ENCODE measurements around the gene ATXN10. TPM values are rescaled to one million over a fixed set of nuclear protein-coding genes. Genes with fewer than 3 reads are reported as not detected.

Gene ATXN10
- total and polyA plus RNA-seq, 2 donors (not counting 1 experiment from before 2014, with no cell fraction given): 52.3 to 95.5 TPM

DNA sequence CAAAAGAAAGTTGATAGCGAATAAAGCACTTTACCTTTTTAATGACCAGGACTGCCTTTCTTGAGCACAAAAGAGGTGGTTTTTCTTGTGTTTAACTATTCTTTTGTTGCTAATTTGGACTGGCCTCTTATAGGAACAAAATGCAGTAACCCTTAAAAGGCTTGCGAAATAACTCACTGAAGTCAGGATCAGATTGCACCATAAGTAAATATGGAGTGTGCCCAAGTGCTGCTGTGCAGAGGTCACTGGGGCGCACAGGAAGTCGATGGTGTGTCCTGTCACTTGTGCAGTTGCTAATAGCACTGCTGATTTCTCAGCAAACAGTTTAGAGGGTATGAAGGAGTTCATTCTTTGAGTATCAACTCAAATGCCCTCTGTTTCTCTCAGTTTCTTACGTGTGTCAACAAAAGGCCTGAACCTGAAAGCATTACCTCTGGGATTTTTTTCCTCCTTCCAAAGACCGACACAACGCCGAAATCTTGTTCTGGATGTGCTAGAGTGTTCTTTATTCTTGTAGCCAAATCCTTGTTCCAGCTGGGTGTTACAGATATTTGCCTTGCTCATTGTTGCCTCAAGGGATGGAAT is 71.3 kb downstream of the ATXN10 start:
- no peaks in the 10 kb centered on the region for H3K4me1 ChIP-seq (ENCODE audit: control insufficient read depth in 2 of 2, insufficient read depth in 2 of 2, low read length in 2 of 2)
- no peak overlapping the region for H3K9ac ChIP-seq (ENCODE audit: low read length)
- no peak overlapping the region for H3K27ac ChIP-seq (ENCODE audit: low read length in 2 of 2)
- intact Hi-C loops (cut with micrococcal nuclease): no loop called here
- peaks cover 25 to 55% of the 10 kb centered on the region in 2 experiments for H3K36me3 ChIP-seq (replicated peaks in 1 of 2; ENCODE audit: control extremely low read depth in 1 of 2, control insufficient read depth in 1 of 2, extremely low read depth in 1 of 2, insufficient read depth in 2 of 2, low read length in 1 of 2)
- H2AFZ ChIP-seq (ENCODE audit: insufficient read depth, low read depth, low read length, poor library complexity, severe bottlenecking): no peak overlapping the region
- CTCF ChIA-PET: interaction anchor here (0.7 kb wide), 1 partner anchor 213 kb away, joined by 3 read pairs; no protein-coding TSS in a partner anchor
- DNase-seq (no peak), ATAC-seq (ENCODE audit: low read depth) (no peak)
- H3K4me3 ChIP-seq (ENCODE audit: control extremely low read depth in 1 of 5, extremely low read depth in 1 of 5, insufficient read depth in 1 of 5, low read depth in 2 of 5, low read length in 4 of 5): no peak overlapping the region
- POLR2A ChIA-PET: no interaction called here
- H4K20me1 ChIP-seq (ENCODE audit: control insufficient read depth, insufficient read depth, low read length, poor library complexity, severe bottlenecking): no peaks in the 10 kb centered on the region
- Mint-ChIP-seq H3K27me3 (no peaks in the 10 kb centered on the region), H3K27ac (no peak overlapping the region), H3K9me3 (ENCODE audit: insufficient read depth) (no peaks in the 10 kb centered on the region), H3K4me1 (no peaks in the 10 kb centered on the region), H3K4me3 (no peak overlapping the region)
- H3K4me2 ChIP-seq (replicated peaks; ENCODE audit: low read depth, low read length, poor library complexity, severe bottlenecking): no peak overlapping the region
- TF ChIP-seq EZH2 (IDR thresholded peaks at IDR 0.05; ENCODE audit: borderline replicate concordance, insufficient read depth, low read depth, low read length, poor library complexity, severe bottlenecking): no peak
- TF ChIP-seq, protein P1, sequence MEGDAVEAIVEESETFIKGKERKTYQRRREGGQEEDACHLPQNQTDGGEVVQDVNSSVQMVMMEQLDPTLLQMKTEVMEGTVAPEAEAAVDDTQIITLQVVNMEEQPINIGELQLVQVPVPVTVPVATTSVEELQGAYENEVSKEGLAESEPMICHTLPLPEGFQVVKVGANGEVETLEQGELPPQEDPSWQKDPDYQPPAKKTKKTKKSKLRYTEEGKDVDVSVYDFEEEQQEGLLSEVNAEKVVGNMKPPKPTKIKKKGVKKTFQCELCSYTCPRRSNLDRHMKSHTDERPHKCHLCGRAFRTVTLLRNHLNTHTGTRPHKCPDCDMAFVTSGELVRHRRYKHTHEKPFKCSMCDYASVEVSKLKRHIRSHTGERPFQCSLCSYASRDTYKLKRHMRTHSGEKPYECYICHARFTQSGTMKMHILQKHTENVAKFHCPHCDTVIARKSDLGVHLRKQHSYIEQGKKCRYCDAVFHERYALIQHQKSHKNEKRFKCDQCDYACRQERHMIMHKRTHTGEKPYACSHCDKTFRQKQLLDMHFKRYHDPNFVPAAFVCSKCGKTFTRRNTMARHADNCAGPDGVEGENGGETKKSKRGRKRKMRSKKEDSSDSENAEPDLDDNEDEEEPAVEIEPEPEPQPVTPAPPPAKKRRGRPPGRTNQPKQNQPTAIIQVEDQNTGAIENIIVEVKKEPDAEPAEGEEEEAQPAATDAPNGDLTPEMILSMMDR (IDR thresholded peaks at IDR 0.05): no peak
- peaks cover 20% of the 10 kb centered on the region for H3K79me2 ChIP-seq (ENCODE audit: control insufficient read depth, insufficient read depth, low read length)
- H3K27me3 ChIP-seq (replicated peaks in 1 of 4; ENCODE audit: control extremely low read depth in 1 of 4, control insufficient read depth in 3 of 4, insufficient read depth in 4 of 4, low read length in 3 of 4): no peaks in the 10 kb centered on the region
- H3K9me3 ChIP-seq (ENCODE audit: control extremely low read depth in 1 of 3, control insufficient read depth in 2 of 3, insufficient read depth in 1 of 3, low read length in 2 of 3): peaks cover 0 to 2% (median 0%) of the 10 kb centered on the region in 3 donors
- 97% methylated on average over 6 of the region's 8 CpGs for WGBS (ENCODE audit: insufficient coverage)

DNA sequence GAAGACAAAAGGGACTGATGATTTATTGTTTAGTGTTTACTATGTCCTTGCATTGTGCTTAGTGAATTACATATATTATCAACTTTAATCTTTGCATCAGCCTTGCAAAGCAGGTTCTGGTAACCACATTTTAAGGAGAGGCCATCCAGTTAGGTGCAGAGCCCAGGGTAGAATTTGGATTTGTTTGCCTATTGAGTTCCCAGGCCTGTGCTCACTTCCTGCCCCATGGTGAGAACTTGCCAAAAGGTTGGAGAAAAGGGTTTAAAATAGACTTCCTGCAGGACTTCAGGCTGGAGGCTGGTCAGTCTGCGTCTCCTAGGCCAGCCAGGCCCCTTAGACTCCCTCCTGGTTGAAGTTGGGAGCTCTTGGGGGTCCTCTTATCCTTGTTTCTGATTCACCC is 72.1 kb downstream of the ATXN10 start:
- H3K4me1 ChIP-seq (ENCODE audit: control insufficient read depth in 2 of 2, insufficient read depth in 2 of 2, low read length in 2 of 2): no peaks in the 10 kb centered on the region
- H2AFZ ChIP-seq (ENCODE audit: insufficient read depth, low read depth, low read length, poor library complexity, severe bottlenecking): no peak overlapping the region
- no peak overlapping the region for H3K27ac ChIP-seq (ENCODE audit: low read length in 2 of 2)
- H3K4me3 ChIP-seq (ENCODE audit: control extremely low read depth in 1 of 5, extremely low read depth in 1 of 5, insufficient read depth in 1 of 5, low read depth in 2 of 5, low read length in 4 of 5): no peak overlapping the region
- H3K27me3 ChIP-seq (replicated peaks in 1 of 4; ENCODE audit: control extremely low read depth in 1 of 4, control insufficient read depth in 3 of 4, insufficient read depth in 4 of 4, low read length in 3 of 4): no peaks in the 10 kb centered on the region
- intact Hi-C loops (cut with micrococcal nuclease): no loop called here
- H3K4me2 ChIP-seq (replicated peaks; ENCODE audit: low read depth, low read length, poor library complexity, severe bottlenecking): no peak overlapping the region
- H4K20me1 ChIP-seq (ENCODE audit: control insufficient read depth, insufficient read depth, low read length, poor library complexity, severe bottlenecking): no peaks in the 10 kb centered on the region
- peaks cover 20% of the 10 kb centered on the region for H3K79me2 ChIP-seq (ENCODE audit: control insufficient read depth, insufficient read depth, low read length)
- WGBS (ENCODE audit: insufficient coverage): no CpG with 5 or more reads among the region's 1 CpG
- Mint-ChIP-seq H3K27me3 (no peaks in the 10 kb centered on the region), H3K27ac (no peak overlapping the region), H3K4me3 (no peak overlapping the region), H3K4me1 (no peaks in the 10 kb centered on the region), H3K9me3 (ENCODE audit: insufficient read depth) (no peaks in the 10 kb centered on the region)
- ATAC-seq (ENCODE audit: low read depth) (no peak), DNase-seq (no peak)
- peaks cover 0 to 2% (median 0%) of the 10 kb centered on the region in 3 donors for H3K9me3 ChIP-seq (ENCODE audit: control extremely low read depth in 1 of 3, control insufficient read depth in 2 of 3, insufficient read depth in 1 of 3, low read length in 2 of 3)
- TF ChIP-seq, protein P1 (IDR thresholded peaks at IDR 0.05): no peak
- H3K9ac ChIP-seq (ENCODE audit: low read length): no peak overlapping the region
- peaks cover 22 to 53% of the 10 kb centered on the region in 2 experiments for H3K36me3 ChIP-seq (replicated peaks in 1 of 2; ENCODE audit: control extremely low read depth in 1 of 2, control insufficient read depth in 1 of 2, extremely low read depth in 1 of 2, insufficient read depth in 2 of 2, low read length in 1 of 2)
- POLR2A ChIA-PET: no interaction called here
- CTCF ChIA-PET: no interaction called here
